Activated CD4-positive, alpha-beta T cell treated with anti-CD3 and anti-CD28 coated beads for 24 hours (primary cell): ENCODE data around the gene ATL3.
A peak's percentile ranks its signal among the peaks of the same experiment; 100 is the strongest.
"Not testable (repeated sequence)": the region's sequence is repeated elsewhere in the genome, so short reads cannot be mapped to it uniquely, and the experiment has no call there.

Experiments
- DNase-seq, 2 donors: peaks; one replicate each; pipeline ENCODE4 v3.0.0-alpha.2; 2020; ENCODE audit warnings: low read depth in 2 of 2

Gene ATL3

GRCh38 chr11:63621071-63621470 is 50.1 kb downstream of the ATL3 start:
- DNase-seq, result no peak

GRCh38 chr11:63619967-63620366 is 51.2 kb downstream of the ATL3 start:
- DNase-seq, result no peak

DNA sequence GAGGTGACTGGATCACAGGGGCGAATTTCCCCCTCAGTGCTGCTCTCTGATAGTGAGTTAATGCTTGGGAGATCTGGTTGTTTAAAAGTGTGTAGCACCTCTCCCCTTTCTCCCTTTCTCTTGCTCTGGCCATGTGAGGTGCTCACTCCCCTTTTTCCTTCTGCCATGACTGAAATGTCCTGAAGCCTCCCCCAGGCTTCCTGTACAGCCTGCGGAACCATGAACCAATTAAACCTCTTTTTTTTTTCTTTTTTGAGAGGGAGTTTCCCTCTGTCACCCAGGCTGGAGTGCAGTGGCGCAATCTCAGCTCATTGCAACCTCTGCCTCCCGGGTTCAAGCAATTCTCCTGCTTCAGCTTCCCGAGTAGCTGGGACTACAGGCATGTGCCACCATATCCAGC is 53.5 kb downstream of the ATL3 start:
- not testable (repeated sequence) for DNase-seq

DNA sequence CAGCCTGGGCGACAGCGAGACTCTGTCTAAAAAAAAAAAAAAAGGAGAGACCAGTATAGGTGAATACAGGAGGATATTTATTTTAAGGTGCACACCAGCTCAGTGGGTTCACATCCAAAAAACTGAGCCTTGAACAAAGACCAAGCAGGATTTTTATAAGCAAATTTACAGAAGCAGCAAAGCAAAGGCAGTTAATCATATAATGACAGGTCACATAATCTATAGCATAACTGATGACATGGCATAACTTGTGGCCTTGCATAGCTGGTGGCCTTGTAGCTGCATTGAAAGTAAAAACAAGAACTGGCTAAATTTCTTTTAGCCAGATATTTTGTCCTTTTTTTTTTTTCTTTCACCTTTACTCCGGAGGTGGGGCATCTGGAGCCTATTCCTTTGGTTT is 54.2 kb downstream of the ATL3 start:
- no peak for DNase-seq

GRCh38 chr11:63614136-63614671 is 57.0 kb downstream of the ATL3 start, which contains the start of gene PLAAT3:
PLAAT3 (minus strand) TSS chr11:63614433; CDS start chr11:63614014, 419 bp downstream.
- peak in 1 of 2 donors; percentile 13 for DNase-seq

- no peak for DNase-seq
Observed at GRCh38 chr11:63613517-63614135, 57.5 kb downstream of the ATL3 start.

DNA sequence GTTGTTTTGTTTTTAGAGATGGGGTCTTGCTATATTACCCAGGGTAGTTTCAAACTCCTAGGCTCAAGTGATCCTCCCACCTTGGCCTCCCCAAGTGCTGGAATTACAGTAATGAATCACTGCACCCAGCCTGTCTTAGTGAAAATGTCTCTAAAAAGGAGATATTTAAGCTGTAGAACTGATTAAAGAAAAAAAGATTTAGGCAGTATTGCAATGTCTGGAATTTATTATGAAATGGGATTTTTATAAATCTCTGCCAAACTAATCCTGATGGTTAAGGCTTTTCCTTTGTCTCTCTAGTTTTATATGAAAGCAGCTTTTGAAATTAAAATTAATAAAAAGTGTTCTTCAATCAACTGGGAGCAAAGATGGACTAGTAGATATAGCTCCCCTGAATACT is 59.0 kb downstream of the ATL3 start:
- DNase-seq, result no peak

DNA sequence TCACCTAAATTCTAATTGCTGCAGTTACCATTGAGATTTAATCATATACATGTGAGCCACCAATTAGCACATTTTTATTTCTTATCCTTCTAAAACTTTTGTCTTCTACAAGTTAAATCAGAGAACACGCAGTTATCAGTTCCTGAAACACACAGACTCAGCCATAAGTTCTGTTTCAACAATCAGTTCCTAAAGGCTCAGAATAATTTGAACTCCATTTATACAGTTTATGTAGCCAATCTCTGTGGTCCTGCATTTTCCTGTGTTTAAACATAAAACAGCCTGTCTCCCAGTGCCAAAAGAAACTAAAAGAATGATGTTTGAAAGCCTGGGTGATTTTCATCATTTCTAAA is 59.8 kb downstream of the ATL3 start:
- DNase-seq, result no peak

- no peak for DNase-seq
Observed at GRCh38 chr11:63610604-63611394, 60.4 kb downstream of the ATL3 start.

- no peak for DNase-seq
Observed at GRCh38 chr11:63609971-63610580, 61.1 kb downstream of the ATL3 start.

- no peak for DNase-seq
Observed at GRCh38 chr11:63609536-63609935, 61.6 kb downstream of the ATL3 start.

DNA sequence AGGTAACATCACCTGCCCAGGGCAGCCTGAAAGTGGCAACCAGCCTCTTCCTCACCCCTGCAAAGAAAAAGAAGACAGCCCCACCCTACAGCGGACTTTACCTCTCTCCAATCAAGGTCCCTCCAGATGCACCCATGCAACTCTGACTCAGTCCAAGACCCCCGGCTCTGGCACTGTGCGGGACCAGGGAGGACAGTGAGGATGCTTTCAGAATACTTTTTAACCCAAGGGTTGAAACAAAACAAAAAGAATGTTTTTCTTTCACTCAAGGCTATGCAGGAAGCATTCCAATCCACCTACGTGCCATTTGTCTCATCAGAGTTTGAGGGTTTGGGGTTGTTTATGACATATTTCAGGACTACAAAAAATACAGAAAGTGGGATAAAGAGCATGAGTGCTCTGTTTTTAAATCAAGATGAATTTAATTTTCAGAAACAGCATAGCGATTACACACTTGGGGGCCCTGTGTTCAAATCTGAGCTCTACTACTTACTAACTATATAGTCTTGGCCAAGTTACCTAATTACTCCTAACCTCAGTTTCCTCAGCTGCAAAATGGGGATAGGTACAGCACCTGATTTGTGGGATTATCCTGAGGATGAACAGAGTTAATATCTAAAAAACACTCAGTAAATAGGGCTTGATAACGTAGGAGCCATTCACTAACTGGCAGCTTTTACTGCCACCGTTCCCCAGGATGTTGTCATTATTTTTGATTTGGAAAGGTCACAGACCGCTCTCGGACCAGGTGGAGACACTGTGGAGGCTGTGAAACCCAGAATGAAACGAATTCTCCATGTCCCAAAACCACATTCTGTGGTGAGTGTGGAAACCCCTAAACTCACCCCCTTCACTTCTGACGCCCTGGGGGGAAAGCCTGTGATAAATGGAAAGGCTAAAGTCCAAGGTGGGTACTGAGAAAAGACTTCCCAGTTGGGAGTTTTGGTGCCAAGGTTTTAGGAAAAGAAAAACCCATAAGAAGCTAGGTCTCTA is 62.5 kb downstream of the ATL3 start:
- DNase-seq, result no peak

- DNase-seq, result no peak
Observed at GRCh38 chr11:63603180-63603518, 68.0 kb downstream of the ATL3 start.

DNA sequence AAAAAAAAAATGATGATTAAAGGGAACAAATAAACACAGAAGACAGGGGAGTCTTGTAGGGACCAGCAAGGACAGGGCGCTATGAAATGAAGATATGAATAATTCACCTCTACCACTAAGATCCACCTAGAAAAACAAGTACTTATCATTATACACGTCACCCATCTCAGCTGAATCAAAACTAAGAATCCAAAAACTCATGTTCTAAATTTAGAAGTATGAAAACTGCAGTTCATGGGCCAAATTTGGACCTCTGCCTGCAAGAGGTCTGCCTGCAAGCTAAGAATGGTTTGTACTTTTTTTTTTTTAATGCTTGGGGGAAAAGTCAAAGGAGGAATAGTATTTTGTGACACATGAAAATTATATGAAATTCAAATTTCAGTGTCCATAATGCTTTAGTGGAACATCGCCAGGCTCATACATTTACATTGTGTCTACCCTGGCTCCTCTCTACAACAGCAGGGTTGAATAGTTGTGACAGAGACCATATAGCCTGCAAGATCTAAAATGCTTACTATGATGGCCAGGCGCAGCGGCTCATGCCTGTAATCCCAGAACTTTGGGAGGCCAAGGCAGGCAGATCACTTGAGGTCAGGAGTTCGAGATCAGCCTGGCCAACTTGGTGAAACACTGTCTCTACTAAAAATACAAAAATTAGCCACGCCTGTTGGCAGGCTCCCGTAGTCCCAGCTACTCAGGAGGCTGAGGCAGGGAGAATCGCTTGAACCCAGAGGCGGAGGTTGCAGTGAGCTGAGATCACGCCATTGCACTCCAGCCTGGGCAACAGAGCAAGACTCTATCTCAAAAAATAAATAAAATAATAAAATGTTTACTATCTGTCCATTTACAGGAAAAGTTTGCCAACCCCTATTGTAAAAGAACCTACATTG is 68.6 kb downstream of the ATL3 start:
- not testable (repeated sequence) for DNase-seq

- no peak for DNase-seq
Observed at GRCh38 chr11:63599211-63600122, 71.7 kb downstream of the ATL3 start.

GRCh38 chr11:63598556-63598955 is 72.6 kb downstream of the ATL3 start:
- DNase-seq, result no peak

GRCh38 chr11:63595296-63595695 is 75.9 kb downstream of the ATL3 start:
- no peak for DNase-seq

GRCh38 chr11:63592975-63593395 is 78.2 kb downstream of the ATL3 start:
- DNase-seq, result no peak

GRCh38 chr11:63590024-63590788 is 81.0 kb downstream of the ATL3 start:
- DNase-seq, result no peak
